NCI-H526 (cell line): ENCODE data around the gene PTX4.
"Not testable (repeated sequence)": the region's sequence is repeated elsewhere in the genome, so short reads cannot be mapped to it uniquely, and the experiment has no call there.

ENCODE experiments used
- DNase-seq, 2 experiments: peaks; one replicate each; lab custom pipeline; 2025; lab: John Stamatoyannopoulos, UW

Gene PTX4

DNA sequence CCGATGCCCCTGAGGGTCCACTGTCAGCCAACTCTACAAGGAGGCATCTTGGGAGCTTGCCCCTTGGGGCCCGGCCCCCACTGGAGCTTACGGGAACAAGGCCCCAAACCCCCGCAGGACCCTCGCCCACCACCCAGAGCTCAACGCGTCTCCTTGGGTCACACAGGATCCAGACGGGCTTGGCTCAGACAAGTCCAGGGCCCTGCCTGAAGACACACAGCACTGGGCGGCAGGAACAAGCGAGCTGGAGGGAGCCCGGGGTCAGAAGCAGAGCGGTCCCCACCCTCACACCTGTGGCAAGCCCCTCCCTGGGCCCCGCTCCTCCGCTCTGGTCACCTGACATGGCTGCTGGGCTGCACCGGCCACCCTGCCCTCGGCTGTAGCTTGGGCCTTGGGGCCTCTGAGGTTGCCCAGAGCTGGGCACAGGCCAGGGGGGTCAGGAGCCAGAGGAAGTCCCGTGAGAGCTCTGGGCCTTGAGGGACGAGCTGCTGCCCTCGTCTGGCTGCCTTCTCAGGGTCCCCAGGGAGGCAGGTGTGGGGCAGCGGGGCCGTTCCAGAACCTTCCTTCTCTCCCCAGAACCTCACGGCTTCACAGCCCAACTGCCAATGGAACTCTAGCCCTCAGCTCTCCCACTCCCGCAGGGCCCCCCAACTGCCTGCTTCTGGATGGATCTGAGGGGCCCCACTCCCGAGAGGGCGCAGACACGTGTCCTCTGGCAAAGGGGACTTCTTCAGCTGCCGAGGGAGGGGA lies 44.6 kb downstream of the PTX4 start, which contains the start of gene CCDC154:
TSS of gene CCDC154 (minus strand) at position 577 of the 750 bp plus-strand sequence. CDS start at position 343, 234 bp downstream.
- DNase-seq: no peak

DNA sequence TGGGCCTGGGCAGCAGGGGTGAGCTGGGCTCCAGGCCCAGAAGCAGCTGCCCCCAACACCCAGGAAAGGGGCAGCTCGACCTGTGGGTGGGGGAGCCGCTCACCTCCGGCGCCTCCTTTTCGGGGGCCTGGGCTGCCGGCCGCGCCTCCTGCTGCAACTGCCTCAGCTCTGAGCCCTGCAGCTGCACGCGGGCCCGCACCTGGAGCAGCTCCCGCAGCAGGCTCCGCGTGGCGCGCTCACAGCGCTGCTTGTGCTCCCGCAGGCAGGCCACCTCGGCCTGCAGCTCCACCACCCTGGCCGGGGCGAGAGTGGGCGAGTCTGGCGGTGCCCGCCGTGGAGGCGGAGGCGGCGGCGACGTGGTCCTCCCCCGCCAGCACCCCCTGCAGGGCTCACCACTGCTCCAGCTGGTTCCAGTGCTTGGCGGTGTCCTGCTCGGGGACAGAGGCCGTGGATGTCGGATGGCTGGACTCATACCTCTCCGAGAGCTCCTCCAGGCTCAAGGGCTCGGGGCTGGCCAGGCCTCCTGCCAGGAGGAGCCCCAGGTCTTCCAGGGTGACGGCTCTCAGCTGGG lies 45.3 kb downstream of the PTX4 start:
- no peak for DNase-seq

DNA sequence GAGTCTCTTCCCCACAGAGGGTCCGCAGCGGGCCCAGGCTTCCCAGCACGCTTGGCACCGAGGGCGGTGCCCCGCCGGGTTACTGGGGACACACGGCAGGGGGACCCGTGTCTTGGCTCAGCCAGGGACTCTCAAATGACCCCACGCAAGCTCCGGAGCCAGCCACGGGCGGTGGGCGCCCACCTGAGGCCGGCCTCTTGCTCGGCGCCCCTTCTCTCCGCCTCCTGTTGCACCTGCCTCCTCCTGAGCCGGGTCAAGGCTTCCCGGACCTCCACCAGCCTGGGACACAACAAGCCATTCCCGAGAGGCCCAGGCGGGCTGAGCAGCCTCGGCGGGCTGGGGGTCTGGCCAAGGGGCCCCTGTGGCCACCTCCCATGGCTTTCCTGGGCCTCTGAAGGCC lies 46.0 kb downstream of the PTX4 start:
- no peak for DNase-seq

DNA sequence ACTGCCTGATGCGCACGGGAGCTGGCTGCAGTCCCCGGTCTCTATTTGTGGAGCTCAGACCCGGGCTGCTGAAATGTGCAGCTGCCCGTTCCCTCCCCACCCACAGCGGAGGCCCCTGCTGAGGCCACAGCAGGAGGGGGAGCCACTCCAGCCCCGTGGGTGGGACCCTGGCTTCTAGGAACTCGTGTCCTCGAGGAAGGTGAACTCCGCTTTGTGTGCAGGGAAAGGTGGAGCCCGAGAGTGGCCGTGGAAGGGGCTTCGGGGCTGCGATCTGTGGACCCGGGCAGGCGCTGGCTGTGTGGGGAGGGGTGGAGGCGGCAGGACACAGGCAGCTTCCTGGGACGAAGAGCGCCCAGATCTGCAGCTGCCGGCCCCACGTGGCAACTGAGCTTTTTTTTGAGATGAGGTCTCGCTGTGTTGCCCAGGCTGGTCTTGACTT lies 47.3 kb downstream of the PTX4 start:
- DNase-seq: no peak

DNA sequence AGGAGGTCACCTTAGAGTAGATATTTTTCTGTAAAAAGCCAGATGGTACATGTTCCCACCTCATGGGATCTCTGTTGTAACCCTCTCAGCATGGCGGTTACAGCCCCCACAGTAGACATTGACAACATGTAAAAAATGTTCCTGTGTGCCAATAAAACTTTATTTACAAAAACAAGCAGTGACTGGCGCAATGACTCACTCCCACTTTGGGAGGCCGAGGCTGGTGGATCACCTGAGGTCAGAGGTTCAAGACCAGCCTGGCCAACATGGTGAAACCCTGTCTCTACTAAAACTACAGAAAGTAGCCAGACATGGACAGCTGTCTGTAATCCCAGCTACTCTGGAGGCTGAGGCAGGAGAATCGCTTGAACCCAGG lies 49.1 kb downstream of the PTX4 start:
- not testable (repeated sequence) for DNase-seq

GRCh38 chr16:1439058-1439698 lies 49.6 kb downstream of the PTX4 start:
- no peak for DNase-seq

GRCh38 chr16:1438229-1439057 lies 50.3 kb downstream of the PTX4 start:
- DNase-seq: no peak

DNA sequence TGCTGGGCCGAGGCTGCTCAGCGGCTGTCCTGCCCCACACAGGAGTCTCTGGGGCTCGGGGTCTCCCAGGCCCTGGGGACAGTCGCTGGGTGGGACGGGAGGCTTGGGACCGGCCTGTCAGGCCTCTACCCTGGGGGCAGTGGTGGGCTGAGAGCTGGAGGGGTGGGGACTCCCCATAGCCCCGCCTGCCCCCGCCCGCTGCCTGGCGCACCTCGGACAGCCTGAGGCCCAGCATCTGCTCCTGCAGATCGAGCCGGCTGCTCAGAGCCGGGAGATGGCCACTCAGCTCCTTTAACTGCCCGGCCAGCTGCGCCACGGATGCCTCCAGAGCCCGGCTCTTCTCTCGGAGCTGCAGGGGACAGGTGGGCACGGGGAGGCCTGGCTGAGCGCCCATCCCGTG lies 51.1 kb downstream of the PTX4 start:
- no peak for DNase-seq

DNA sequence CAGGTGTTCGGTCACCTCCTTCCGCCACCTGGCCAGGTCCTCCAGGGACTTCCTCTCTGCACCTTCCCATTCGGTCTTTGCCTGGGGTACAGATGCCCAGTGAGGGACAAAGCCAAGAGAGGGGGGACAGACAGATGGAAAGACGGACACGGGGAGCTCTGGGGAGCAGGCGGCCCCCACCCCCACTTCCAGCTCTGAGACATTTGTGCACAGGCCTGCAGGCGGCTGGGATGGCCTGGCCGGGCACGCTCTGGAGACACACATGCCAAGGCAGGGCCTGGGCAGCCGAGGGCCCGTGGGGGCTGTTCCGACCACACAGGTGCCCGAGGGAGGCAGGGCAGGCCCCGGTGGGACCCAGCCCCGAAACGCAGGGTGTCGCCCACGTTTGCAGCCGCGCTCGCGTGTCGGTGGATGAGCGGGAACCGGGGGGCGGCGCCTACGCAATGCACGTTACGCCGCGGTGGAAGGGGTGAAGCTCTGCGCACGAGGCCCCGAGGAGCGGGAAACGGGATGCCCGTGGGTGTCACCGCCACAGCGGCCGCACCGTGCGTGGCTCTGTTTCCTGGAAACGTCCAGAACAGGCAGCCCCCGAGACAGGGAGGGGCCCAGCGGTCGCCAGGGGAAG lies 51.9 kb downstream of the PTX4 start:
- DNase-seq: no peak

DNA sequence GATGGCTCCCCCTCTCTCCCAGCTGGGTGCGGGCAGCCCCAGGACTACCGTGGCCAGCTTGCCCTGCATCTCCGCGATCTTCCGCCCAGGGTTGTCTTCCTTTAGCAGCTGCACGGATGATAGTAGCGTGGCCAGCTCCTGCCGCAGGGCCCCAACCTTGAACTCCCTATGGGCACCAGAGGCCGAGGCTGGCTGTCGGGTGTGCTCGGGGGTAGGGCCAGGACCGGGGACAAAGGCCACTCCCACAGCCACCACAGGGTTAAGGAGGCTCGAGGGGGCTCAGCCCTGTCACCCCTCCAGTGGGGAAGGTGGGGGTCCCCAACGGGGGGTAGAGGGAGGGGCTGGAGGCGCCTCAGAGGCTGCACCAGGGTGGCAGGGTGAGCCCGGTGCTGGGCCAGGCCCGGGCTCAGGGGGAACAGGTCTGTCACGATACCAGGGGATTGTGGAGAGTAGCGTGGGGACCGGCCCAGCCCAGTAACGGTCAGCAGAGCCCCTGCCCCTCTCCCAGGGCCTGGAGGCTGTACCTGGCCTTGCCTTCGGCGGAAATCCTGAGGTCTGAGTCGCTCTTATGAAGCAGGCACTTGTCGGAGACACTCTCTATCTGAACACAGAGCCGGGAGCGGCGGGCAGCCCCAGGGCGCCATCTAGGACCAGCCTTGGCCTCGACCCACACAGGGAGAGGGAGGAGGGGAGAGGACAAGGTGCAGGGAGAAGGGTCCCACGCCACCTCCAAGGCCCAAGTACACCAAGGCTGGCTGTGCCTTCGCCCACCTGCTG lies 52.6 kb downstream of the PTX4 start:
- no peak for DNase-seq
